CD14-positive monocyte (primary cell): ENCODE results near the gene ENKD1. TPM values are rescaled to one million over a fixed set of nuclear protein-coding genes. Genes with fewer than 3 reads are reported as not detected.
A peak's percentile ranks its signal among the peaks of the same experiment; 100 is the strongest.

Source experiments
- DNase-seq, 3 donors: peaks; one replicate each; pipeline ENCODE4 v3.0.0-alpha.2; 2011 to 2022
- H2AFZ ChIP-seq: 2 replicates; pipeline ENCODE4 v1.6.0; 2012; ENCODE audit warnings: mild to moderate bottlenecking, low read depth, low read length, inconsistent platforms; ENCODE audit not compliant: insufficient read depth, poor library complexity, severe bottlenecking
- H3K27ac ChIP-seq, 2 donors: 1 replicate in 1 of 2; 2 replicates in 1 of 2; pipeline ENCODE4 v1.5.1; 2012 to 2013; ENCODE audit warnings: low read length in 2 of 2, control low read depth in 1 of 2, inconsistent platforms in 1 of 2, low read depth in 1 of 2, mild to moderate bottlenecking in 1 of 2
- H3K27me3 ChIP-seq, 2 donors: one replicate each; pipeline versions ENCODE4 v1.6.0 to v1.6.1; 2011 to 2013; ENCODE audit warnings: low read length in 2 of 2; ENCODE audit not compliant: control insufficient read depth in 2 of 2, insufficient read depth in 2 of 2
- H3K36me3 ChIP-seq, 2 donors: replicated peaks in 1 of 2; 1 replicate in 1 of 2; 2 replicates in 1 of 2; pipeline versions ENCODE4 v1.5.1 to v1.6.1; 2012 to 2013; ENCODE audit warnings: low read length in 2 of 2, control low read depth in 1 of 2, inconsistent platforms in 1 of 2, mild to moderate bottlenecking in 1 of 2; ENCODE audit not compliant: insufficient read depth in 2 of 2, control insufficient read depth in 1 of 2
- H3K4me1 ChIP-seq, 2 donors: 1 replicate in 1 of 2; 2 replicates in 1 of 2; pipeline versions ENCODE4 v1.5.1 to v1.6.1; 2012 to 2013; ENCODE audit warnings: low read length in 2 of 2, control low read depth in 1 of 2, inconsistent platforms in 1 of 2, mild to moderate bottlenecking in 1 of 2, moderate library complexity in 1 of 2; ENCODE audit not compliant: insufficient read depth in 2 of 2, control insufficient read depth in 1 of 2
- H3K4me2 ChIP-seq: replicated peaks from 2 replicates; pipeline ENCODE3; 2012; ENCODE audit warnings: low read length, moderate library complexity, mild to moderate bottlenecking; ENCODE audit not compliant: poor library complexity, severe bottlenecking; ENCODE audit errors: extremely low read depth
- H3K4me3 ChIP-seq, 3 experiments: fragments of 200-600 bp in 1 of 3; sonication (generic) in 1 of 3; replicated peaks in 1 of 3; 1 replicate in 2 of 3; 2 replicates in 1 of 3; pipeline ENCODE4 v1.5.1; 2011 to 2013; ENCODE audit warnings: low read length in 3 of 3, mild to moderate bottlenecking in 3 of 3, control low read depth in 2 of 3, low read depth in 2 of 3, inconsistent platforms in 1 of 3, moderate library complexity in 1 of 3
- H3K79me2 ChIP-seq: 2 replicates; pipeline ENCODE4 v1.6.0; 2012; ENCODE audit warnings: mild to moderate bottlenecking, control low read depth, inconsistent platforms, low read length, moderate library complexity; ENCODE audit not compliant: insufficient read depth
- H3K9ac ChIP-seq: 2 replicates; pipeline ENCODE4 v1.6.0; 2017; ENCODE audit warnings: low read length, mild to moderate bottlenecking; ENCODE audit not compliant: insufficient read depth, poor library complexity, severe bottlenecking
- H3K9me3 ChIP-seq, 2 donors: replicated peaks in 1 of 2; 1 replicate in 1 of 2; 2 replicates in 1 of 2; pipeline versions ENCODE4 v1.5.1 to v1.6.1; 2012 to 2013; ENCODE audit warnings: low read length in 2 of 2, control low read depth in 1 of 2; ENCODE audit not compliant: control insufficient read depth in 1 of 2, insufficient read depth in 1 of 2
- H4K20me1 ChIP-seq: 2 replicates; pipeline ENCODE4 v1.6.0; 2012; ENCODE audit warnings: mild to moderate bottlenecking, low read length, control low read depth, moderate library complexity; ENCODE audit not compliant: insufficient read depth
- H3K27ac Mint-ChIP-seq, 7 donors: one replicate each; pipeline ENCODE4 v1.8.0; 2020; ENCODE audit warnings: mild to moderate bottlenecking in 7 of 7, mixed read lengths in 7 of 7, moderate library complexity in 6 of 7, inconsistent platforms in 2 of 7
- H3K27me3 Mint-ChIP-seq, 3 donors: one replicate each; pipeline ENCODE4 v1.8.0; 2021 to 2022; ENCODE audit warnings: low read depth in 3 of 3, mild to moderate bottlenecking in 3 of 3, mixed read lengths in 3 of 3, moderate library complexity in 3 of 3, inconsistent platforms in 1 of 3
- H3K36me3 Mint-ChIP-seq, 2 donors: one replicate each; pipeline ENCODE4 v1.8.0; 2020; ENCODE audit warnings: mixed read lengths in 2 of 2, inconsistent platforms in 1 of 2, mild to moderate bottlenecking in 1 of 2
- H3K4me1 Mint-ChIP-seq: one replicate; pipeline ENCODE4 v1.8.0; 2020; ENCODE audit warnings: mild to moderate bottlenecking, mixed read lengths
- H3K4me3 Mint-ChIP-seq, 2 donors: one replicate each; pipeline ENCODE4 v1.8.0; 2020; ENCODE audit warnings: mild to moderate bottlenecking in 2 of 2, mixed read lengths in 2 of 2, moderate library complexity in 1 of 2
- H3K9me3 Mint-ChIP-seq, 7 donors: one replicate each; pipeline ENCODE4 v1.8.0; 2020 to 2022; ENCODE audit warnings: mixed read lengths in 7 of 7, mild to moderate bottlenecking in 6 of 7, moderate library complexity in 6 of 7, inconsistent platforms in 2 of 7
- WGBS: methylation state at CpG from one replicate; pipeline ENCODE4 v1.1.5; 2013; ENCODE audit warnings: missing lambda C conversion rate; ENCODE audit not compliant: insufficient coverage; 5-methylcytosine and 5-hydroxymethylcytosine counted together
- intact Hi-C, 2 donors: fragments of 100-400 bp; cut with micrococcal nuclease; formaldehyde crosslinking; loops; one replicate each; pipeline versions ENCODE4 v1.15.0 to v1.15.1; 2023
- polyA plus RNA-seq, 3 donors: library from polyadenylated mRNA; depleted of rRNA in 1 of 3; unstranded in 2 of 3; stranded (reverse) in 1 of 3; fragments of 300-500 nt in 2 of 3; fragments of >200 nt in 1 of 3; fragmentation: Illumina TruSeq in 2 of 3; gene quantifications; 1 replicate in 2 of 3; 2 replicates in 1 of 3; pipeline ENCODE4 v1.2.3, GENCODE V29; 2012 to 2021
- TF ChIP-seq, protein P1 (sequence below): fragments of 200-600 bp; IDR thresholded peaks from one replicate; pipeline ENCODE4 v1.8.0; 2022; ENCODE audit warnings: antibody characterized with exemption, mild to moderate bottlenecking

ENKD1 gene
- polyA plus RNA-seq, 3 donors = 0.92 to 6.2 (median 3.2) TPM

DNA sequence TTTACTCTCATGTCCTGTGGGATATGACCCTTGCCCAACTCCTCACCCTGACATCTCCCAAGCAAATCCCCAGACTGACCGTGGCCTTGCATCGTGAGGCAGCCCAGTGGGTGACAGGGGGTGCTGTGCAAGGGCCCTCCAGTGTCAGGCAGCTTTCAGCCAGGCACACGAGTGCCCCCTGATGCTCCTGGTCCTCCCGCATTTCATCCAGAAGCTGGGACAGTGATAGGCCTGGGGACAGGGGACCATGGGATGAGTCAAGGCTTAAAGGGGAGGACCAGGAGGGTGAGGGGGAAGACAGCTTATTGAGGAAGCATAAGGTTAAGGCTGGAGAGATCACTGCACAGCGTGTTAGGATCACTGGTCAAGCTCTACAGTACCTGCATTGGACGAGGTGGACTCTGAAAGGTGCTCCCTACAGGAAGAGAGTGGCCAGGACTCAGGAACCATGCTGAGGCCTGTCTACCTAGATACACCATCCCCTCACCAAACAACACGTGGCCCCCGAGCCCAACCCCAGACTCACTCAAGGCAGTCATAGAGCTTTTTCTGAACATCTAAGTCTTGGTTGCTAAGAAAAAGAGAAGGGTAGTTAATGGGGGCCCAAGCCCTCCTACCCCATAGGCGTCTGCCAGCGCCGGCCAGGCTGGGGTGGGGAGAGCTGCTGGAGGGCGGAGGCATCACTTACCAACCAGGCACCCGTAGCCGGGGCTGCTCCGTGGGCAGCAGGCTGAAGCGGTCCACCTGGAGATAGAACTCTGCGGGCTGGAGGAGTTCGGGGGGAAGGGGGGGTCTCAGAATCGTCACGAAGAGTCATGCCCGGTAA, 7.5 kb downstream of the ENKD1 start:
- peak overlapping the region; percentile 94 for H2AFZ ChIP-seq
- H3K9ac ChIP-seq = peak overlapping the region; percentile 76
- H3K4me3 Mint-ChIP-seq = peak overlapping the region; percentile 90 to 92
- peaks cover 10 to 18% of the 10 kb centered on the region in 2 donors for H3K36me3 Mint-ChIP-seq
- peaks cover 0 to 5% of the 10 kb centered on the region in 2 donors for H3K27me3 ChIP-seq
- H4K20me1 ChIP-seq = no peaks in the 10 kb centered on the region
- H3K36me3 ChIP-seq = peaks cover 0 to 4% of the 10 kb centered on the region in 2 donors
- no peak overlapping the region for H3K27ac ChIP-seq
- peaks cover 20 to 27% of the 10 kb centered on the region in 2 donors for H3K4me1 ChIP-seq
- H3K4me1 Mint-ChIP-seq = peaks cover 21% of the 10 kb centered on the region
- DNase-seq = peak in 1 of 3 donors; percentile 11
- intact Hi-C loops = loop anchor here in 1 of 2 donors (5.0 kb wide), 1 partner anchor 112 kb away; no protein-coding TSS in a partner anchor
- H3K4me2 ChIP-seq = peak overlapping the region; percentile 98
- H3K9me3 Mint-ChIP-seq = no peaks in the 10 kb centered on the region
- H3K79me2 ChIP-seq = peaks cover 8% of the 10 kb centered on the region
- no peaks in the 10 kb centered on the region for H3K9me3 ChIP-seq
- H3K27ac Mint-ChIP-seq = peak overlapping the region in 4 of 7 donors; percentile 19 to 96 (median 54)
- WGBS = 86% methylated on average over 4 of the region's 21 CpGs
- H3K4me3 ChIP-seq = peak overlapping the region; percentile 74 to 92 (median 92)
- H3K27me3 Mint-ChIP-seq = peaks cover 8 to 11% (median 11%) of the 10 kb centered on the region in 3 donors
- TF ChIP-seq, protein P1, sequence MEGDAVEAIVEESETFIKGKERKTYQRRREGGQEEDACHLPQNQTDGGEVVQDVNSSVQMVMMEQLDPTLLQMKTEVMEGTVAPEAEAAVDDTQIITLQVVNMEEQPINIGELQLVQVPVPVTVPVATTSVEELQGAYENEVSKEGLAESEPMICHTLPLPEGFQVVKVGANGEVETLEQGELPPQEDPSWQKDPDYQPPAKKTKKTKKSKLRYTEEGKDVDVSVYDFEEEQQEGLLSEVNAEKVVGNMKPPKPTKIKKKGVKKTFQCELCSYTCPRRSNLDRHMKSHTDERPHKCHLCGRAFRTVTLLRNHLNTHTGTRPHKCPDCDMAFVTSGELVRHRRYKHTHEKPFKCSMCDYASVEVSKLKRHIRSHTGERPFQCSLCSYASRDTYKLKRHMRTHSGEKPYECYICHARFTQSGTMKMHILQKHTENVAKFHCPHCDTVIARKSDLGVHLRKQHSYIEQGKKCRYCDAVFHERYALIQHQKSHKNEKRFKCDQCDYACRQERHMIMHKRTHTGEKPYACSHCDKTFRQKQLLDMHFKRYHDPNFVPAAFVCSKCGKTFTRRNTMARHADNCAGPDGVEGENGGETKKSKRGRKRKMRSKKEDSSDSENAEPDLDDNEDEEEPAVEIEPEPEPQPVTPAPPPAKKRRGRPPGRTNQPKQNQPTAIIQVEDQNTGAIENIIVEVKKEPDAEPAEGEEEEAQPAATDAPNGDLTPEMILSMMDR = no peak

DNA sequence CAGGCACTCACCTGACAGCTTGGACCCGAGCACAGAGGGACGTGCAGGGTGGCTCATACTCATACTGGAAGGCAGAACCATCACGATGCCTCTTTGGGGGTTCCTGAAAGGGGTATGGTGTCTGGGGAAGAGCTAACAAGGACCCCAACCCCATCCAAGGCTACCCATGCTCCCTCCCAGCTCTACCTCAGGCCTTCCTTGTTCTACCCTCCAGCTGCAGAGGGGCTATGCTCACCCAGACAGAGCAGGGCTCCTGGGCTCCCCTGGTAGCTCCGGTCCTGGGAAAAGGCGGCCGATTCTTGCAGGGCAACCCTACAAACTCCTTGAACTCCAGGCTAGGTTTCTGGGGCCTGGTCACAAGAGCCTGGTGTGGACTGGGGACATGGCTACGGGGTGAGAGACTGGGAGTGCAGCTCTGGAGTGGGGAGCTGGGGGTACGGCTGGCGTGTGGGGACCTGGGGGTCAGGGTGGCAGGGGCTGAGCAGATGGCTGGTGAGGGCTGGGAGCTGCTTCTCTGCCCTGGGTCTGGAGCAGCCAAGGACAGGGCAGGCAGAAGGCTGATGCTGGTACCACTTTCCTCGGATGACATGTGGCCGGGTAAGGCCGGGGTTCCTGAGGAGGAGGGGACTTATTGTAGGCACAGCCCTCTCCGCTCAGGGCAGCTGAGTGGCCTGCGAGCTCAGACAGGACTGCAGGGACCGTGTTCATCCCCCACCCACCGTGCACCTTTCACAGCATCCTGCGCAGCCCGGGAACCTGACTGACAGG, 8.6 kb downstream of the ENKD1 start:
- no peak overlapping the region for H3K27ac ChIP-seq
- 96% methylated on average over 15 of the region's 18 CpGs for WGBS

More for the DNA sequence above, 8.6 kb downstream of the ENKD1 start:
- peak overlapping the region in 1 of 7 donors; percentile 66 for H3K27ac Mint-ChIP-seq
- peaks cover 8% of the 10 kb centered on the region for H3K79me2 ChIP-seq
- no peaks in the 10 kb centered on the region for H3K9me3 ChIP-seq
- no peak overlapping the region for H3K4me3 ChIP-seq
- no peak overlapping the region for H3K4me3 Mint-ChIP-seq
- TF ChIP-seq, protein P1 = no peak
- DNase-seq = peak in 1 of 3 donors; percentile 7
- no peak overlapping the region for H3K4me2 ChIP-seq
- intact Hi-C loops = loop anchor here in 1 of 2 donors (5.0 kb wide), 1 partner anchor 111 kb away; no protein-coding TSS in a partner anchor
- H4K20me1 ChIP-seq = no peaks in the 10 kb centered on the region
- no peak overlapping the region for H2AFZ ChIP-seq
- peaks cover 20 to 27% of the 10 kb centered on the region in 2 donors for H3K4me1 ChIP-seq
- H3K27me3 Mint-ChIP-seq = peaks cover 8 to 11% (median 11%) of the 10 kb centered on the region in 3 donors
- H3K36me3 Mint-ChIP-seq = peaks cover 8 to 18% of the 10 kb centered on the region in 2 donors
- peaks cover 21% of the 10 kb centered on the region for H3K4me1 Mint-ChIP-seq
- H3K9me3 Mint-ChIP-seq = no peaks in the 10 kb centered on the region
- peaks cover 0 to 5% of the 10 kb centered on the region in 2 donors for H3K27me3 ChIP-seq
- no peak overlapping the region for H3K9ac ChIP-seq
- H3K36me3 ChIP-seq = peaks cover 0 to 4% of the 10 kb centered on the region in 2 donors
